ENCODE results near the gene CCDC69.
"Not testable (repeated sequence)": the region's sequence is repeated elsewhere in the genome, so short reads cannot be mapped to it uniquely, and the experiment has no call there.

The CCDC69 gene

DNA sequence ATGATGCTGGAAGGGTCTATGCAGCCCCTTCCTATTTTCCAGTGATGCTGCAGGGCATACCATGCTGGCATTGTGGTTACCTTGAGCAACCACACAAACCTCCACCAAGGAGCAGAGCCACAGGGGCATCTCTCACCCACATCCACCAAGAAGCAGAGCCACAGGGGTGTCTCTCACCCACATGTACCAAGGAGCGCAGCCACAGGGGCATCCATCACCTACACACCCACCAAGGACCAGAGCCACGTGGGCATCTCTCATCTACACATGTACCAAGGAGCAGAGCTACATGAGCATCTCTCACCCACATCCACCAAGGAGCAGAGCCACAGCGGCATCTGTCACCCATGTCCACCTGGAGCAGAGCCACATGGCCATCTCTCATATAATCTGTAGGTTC lies 20.3 kb upstream of the CCDC69 start:
- no peak for DNase-seq

DNA sequence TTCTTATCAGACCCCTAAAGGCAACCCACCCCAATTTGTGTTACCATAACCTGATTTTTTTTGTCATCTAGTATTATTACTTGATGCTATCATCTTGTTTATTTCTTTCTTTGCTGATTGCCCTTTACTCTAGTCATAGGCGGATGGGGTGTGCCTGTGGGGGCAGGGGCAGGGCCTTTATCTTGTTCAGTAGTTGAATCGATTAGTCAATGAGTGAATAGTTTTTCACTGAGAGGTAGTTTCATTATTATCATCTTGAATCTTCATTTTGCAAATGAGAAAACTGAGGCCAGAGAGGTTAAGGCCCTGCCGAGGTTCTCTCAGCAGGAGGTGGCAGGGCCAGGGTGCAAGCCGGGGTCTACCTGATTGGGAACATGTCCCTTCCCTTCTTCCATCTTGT lies 19.7 kb upstream of the CCDC69 start:
- no peak for DNase-seq

DNA sequence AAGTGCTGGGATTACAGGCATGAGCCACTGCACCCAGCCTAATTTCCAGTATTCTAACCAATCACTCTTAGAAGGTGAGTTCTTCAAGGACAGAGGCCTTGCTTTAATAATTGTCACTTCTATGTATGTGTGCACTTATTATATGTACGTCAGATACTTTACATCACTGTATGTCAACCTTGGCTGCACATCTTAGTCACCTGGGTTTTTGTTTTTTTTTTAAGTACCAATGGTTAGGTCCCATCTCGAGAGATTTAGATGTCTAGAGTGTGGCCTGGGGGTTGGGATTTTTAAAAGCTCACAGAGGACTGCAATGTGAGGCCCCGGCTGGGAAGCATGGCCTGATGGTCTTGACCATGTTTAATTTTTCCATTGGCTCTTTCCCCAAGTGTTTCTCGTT lies 19.2 kb upstream of the CCDC69 start:
- DNase-seq: no peak

DNA sequence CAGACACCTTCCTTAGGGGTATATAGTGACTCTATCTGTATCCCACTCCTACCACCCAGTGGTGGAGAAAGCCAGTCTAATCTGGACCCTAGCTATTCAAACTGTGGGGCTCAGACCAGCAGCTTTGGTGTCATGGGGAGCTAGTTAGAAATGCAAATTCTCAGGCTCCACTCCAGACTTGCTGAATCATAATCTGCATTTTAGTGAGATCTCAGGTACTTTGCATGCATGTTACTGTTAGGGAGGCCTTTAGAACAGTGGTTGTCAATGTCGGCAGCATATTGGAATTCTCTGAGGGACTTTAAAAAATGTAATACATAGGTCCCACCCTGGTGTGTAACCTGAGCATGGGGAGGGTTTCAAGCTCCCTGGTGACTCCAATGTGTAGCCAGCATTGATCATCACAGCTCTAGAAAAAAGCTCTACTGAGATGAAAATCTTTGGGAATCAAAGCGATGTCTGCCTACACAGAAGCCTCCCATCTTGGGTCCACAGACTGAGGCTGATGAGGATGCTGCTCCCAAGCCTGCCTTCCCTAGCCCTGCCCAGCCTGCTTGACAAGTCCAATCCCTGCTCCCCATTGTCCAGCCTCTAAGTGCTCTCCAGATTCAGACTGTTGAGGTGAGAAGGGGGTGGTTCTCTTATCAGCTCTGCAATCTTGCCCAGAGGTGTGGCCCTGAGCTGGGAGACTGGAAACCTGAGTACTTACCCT lies 17.2 kb upstream of the CCDC69 start:
- no peak for DNase-seq

- not testable (repeated sequence) for DNase-seq
These were observed 16.5 kb upstream of the CCDC69 start for GRCh38 chr5:151240268-151240835.

DNA sequence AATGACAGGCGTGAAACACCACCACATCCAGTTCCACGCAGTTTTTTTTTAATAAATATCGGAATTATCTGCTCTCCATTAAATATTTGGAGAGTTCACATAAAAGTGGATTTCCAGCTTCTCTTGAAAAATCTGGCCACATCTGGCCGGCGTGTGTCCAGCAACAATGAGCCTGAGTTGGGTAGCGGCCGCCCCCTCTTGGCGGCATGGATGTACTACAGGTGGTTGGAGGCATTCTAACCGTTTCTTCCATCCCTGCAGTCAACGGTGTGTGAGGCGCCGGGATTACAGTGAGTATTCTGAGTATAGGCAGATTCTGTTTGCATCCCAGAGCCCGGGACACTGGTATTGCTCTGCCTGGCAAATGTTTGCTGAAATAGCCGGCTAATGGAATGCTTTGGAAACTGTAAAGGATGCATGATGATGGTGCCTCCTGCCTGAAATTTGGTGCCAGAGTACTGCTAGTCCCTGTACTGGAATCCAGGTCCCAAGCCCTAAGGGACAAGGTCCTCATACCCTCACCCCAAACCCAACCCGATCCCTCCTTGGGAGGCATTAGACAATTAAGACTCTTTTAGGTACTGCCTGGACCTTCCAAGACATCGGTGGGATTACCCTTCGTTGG lies 15.5 kb upstream of the CCDC69 start:
- peak in 1 of 2 experiments; percentile 67 for DNase-seq

DNA sequence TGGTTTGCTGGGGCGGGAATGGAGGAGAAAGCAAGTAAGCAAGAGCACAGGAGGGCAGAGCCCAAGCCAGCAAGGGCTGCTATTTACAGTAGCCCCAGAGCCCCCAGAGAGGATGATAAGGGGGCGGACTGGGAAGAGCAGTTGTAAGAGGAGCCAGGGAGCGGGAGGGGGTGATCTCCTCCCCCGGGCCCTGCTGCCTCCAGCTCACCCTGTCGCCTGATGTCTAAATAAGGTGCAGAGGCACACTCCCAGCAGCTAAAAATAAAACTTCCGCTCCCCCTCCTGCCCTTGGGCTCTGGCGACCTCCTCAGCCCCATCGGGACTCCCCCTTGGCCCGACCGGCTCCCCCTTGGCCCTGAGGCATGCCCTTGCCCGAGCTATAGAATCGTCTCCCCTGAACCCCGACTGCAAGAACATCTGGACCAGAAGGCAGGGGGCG lies 14.4 kb upstream of the CCDC69 start:
- no peak for DNase-seq

DNA sequence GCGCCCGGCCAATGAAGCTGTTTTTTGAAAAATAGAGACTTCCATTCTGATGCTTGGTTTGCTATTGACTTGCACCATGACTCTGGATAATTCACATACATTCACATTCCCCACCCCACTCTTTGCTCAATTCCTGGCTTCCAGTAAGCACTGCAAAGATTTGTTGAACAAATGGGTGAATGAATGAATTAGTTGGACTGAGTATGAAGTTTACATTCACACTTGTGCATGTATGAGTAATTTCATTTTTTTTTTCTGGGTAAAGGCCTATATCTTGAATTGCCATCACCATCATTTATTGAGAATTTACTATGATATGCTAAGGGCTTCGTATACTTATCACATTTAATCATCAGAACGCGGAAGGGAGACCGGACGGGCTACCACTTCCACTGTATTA lies 13.8 kb upstream of the CCDC69 start:
- no peak for DNase-seq

DNA sequence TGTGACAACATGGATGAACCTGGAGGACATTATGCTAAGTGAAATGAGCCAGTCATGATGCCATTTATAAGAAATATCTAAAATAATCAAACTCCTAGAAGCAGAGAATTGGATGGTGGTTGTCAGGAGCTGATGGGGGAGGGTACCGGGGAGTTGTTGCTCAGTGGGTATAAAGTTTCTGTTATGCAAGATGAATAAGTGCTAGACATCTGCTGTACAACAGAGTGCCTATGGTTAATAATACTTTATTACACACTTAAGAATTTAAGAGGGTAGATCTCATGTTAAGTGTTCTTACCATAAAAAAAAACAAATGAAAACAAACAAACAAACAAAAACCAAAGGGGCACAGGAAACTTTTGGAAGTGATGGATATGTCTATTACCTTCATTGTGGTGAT lies 13.0 kb upstream of the CCDC69 start:
- no peak for DNase-seq

DNA sequence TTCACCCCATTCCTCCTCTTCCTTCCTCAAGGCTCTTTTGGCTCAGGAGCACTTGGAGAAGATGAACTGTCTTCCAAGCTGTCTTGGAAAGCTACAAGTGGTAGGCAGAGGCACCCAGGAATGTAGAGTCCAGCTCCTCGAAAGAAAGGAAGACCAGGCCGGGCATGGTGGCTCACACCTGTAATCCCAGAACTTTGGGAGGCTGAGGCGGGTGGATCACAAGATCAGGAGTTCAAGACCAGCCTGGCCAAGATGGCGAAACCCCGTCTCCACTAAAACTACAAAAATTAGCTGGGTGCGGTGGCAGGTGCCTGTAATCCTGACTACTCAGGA lies 11.3 kb upstream of the CCDC69 start:
- DNase-seq: not testable (repeated sequence)

- no peak for DNase-seq
These were observed 10.8 kb upstream of the CCDC69 start for GRCh38 chr5:151234476-151235238.

GRCh38 chr5:151233616-151234085 lies 9.8 kb upstream of the CCDC69 start:
- no peak for DNase-seq

DNA sequence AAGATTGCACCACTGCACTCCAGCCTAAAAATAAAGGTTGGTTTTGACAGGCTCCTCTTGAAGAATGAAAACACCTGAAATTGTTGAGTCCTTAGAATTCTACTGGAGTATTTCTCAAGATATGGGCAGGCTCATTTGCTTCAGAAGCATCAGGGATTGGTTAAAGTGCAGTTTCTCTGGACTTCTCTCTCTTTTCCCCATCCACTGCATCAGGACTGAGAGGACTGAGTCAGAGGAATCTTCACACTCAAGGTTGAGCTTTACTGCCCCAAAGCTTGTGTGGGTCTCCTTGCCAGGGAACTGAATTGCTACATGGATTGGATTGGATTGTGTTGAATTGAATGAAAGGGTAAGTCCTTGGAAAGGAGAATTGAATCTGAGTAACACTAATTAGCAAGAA lies 7.5 kb upstream of the CCDC69 start:
- DNase-seq: no peak

GRCh38 chr5:151230048-151230680 lies 6.3 kb upstream of the CCDC69 start:
- DNase-seq: no peak

DNA sequence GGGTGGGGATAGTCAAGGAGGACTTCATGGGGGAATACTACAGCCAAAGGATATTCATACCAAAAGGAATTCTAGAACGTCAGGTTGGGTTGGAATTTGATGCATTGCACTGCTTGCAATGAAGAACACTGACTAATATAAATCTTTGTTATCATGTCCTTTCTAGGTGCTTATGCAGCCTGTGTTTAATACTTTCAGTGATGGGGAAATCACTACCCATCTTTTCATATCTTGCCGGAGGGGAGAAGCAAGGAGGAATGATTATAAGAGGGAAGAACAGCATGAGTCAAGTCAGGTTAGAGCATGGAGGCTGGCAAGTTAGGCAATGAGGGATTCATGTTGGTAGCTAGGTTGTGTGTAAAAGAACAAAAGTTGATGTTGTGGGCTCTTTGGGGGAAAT lies 5.1 kb upstream of the CCDC69 start:
- DNase-seq: no peak

- no peak for DNase-seq
These were observed 4.1 kb upstream of the CCDC69 start for GRCh38 chr5:151227918-151228447.

DNA sequence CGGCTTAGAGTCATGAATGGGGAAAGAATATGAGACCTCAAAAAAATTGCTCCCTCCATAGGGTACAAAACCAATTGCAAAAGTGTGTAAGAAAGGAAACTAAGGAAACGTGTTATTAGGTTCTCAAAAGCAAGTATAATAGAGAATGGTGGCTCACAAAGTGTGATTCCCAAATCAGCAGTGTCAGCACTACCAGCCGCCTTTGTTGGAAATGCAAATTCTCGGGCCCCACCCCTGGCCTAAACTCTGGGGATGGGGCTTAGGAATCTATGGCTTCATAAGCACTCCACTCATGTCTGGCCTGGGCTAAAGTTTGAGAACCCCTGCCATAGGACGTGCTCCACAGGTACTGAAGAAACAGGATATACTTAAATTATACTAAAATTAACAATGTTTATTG lies 1.6 kb upstream of the CCDC69 start:
- DNase-seq: no peak

- no peak for DNase-seq
These were observed 1.2 kb upstream of the CCDC69 start for GRCh38 chr5:151225071-151225470.

DNA sequence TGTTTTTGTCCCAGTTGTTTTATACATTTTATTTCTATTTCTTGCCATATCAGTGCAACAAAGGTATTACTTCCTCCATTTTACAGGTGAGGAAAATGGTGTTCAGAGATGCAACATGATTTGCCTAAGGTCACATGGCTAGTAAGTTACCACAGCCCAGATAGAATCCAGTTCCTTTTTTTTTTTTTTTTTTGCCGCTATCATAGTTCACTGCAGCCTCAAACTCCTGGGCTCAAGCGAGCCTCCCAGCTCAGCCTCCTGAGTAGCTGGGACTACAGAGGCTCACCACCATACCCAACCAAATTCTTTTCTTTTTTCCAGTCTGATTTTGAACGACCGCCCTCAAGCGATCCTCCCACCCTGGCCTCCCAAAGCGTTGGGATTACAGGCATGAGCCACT lies 480 bp upstream of the CCDC69 start:
- DNase-seq: no peak

DNA sequence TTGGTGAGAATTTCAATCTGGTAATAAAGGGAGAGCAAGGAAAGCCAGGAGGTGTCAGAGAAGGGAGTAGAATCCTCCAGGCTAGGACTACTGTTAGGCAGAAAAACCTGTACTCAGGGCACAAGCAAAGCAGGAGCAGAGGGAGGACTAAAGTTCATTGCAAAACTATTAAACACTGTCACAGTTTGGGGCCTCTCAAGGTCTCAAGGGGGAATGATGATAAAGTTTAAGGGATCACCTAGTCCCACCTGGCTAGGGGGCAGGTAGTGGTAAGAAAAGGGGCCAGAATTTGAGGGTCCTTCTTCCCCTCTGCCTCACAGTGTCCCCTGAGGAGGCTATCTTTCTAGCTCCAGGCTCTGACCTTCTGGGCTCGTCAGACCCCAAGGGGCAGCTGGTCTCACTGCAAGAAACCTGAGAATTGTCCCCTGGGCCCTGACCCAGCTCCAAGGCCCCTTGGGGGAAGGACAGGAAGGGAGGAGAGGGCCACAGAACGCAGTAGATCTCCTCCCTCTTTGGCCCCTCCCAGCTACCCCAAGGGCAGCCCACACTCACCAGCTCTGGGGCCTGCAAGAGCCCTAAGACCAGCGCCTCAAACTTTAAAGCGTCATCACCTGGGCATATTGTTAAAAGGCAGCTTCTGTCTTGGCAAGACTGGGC lies 974 bp downstream of the CCDC69 start:
- DNase-seq: no peak

DNA sequence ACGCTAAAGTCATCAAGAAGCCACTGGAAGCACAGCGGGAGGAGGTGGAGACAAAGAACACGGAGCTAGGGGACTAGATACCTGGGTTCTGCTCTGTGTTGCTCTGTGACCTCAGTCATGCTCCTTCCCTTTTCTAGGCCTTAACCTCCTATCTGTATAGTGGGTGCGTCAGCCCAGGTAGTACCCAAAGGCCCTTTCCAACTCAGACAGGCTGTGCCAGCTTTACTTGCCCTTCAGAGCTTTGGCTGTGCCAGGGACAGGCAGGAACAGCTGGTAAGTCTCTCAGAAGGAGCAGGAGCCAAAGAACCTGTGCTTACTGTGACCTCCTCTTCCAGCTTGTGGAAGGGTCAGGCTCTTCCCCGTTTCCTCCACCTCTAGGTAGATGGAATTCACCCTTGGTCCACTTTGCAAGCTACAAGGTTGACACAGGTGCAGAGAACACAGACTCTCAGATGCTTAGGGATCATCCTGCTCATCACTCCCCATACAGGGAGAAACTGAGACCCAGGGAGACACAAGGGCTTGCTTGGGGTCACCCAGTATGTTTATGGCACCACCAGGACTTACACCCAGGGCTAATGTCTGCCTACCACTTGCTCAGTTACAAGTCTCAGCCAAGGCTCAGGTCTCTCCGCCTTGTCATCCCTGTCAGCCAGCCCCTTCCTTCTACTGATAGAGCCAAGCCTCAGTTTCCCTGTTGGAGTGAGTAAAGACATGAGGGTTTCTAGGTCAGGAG lies 1.7 kb downstream of the CCDC69 start:
- DNase-seq: no peak

- no peak for DNase-seq
These were observed 2.3 kb downstream of the CCDC69 start for GRCh38 chr5:151221574-151221973.

Data from SW 1271 (cell line).